SU-DHL-6 (cell line): Measurements from ENCODE around the gene VPS35.

Experiments used
- H2AFZ ChIP-seq: fragments of 200-600 bp; sonication (generic); 2 replicates; pipeline ENCODE4 v1.6.1; 2014; ENCODE audit warnings: low read depth, mild to moderate bottlenecking, moderate library complexity, mixed read lengths, antibody characterized with exemption, low read length; ENCODE audit not compliant: severe bottlenecking
- H3F3A ChIP-seq: fragments of 200-600 bp; shearing (Covaris generic); 2 replicates; pipeline ENCODE4 v1.6.0; 2016; ENCODE audit warnings: antibody characterized with exemption, mild to moderate bottlenecking; ENCODE audit not compliant: insufficient read depth
- H3K27ac ChIP-seq: fragments of 200-600 bp; sonication (generic); 2 replicates; pipeline ENCODE4 v1.5.1; 2016; ENCODE audit warnings: low read depth, mild to moderate bottlenecking, low read length, moderate library complexity, mixed read lengths
- H3K27me3 ChIP-seq: fragments of 200-600 bp; sonication (generic), shearing (Covaris generic); 2 replicates; pipeline ENCODE4 v1.6.0; 2014; ENCODE audit warnings: mild to moderate bottlenecking, low read length
- H3K36me3 ChIP-seq: fragments of 200-600 bp; sonication (generic); 2 replicates; pipeline ENCODE4 v1.6.1; 2014; ENCODE audit warnings: mild to moderate bottlenecking, low read length, mixed read lengths
- H3K4me2 ChIP-seq: fragments of 300-600, 200-600 bp; shearing (Covaris generic), sonication (generic); 2 replicates; pipeline ENCODE4 v1.6.0; 2014; ENCODE audit warnings: low read length, low read depth, mild to moderate bottlenecking; ENCODE audit not compliant: poor library complexity, severe bottlenecking
- H3K4me3 ChIP-seq: fragments of 200-600 bp; sonication (generic); 2 replicates; pipeline ENCODE4 v1.5.1; 2014; ENCODE audit warnings: antibody characterized with exemption, low read length, mild to moderate bottlenecking, mixed read lengths; ENCODE audit not compliant: insufficient read depth, poor library complexity, severe bottlenecking
- H3K79me2 ChIP-seq: fragments of 200-600 bp; sonication (generic); 2 replicates; pipeline ENCODE4 v1.6.1; 2014; ENCODE audit warnings: mild to moderate bottlenecking, low read length, moderate library complexity; ENCODE audit not compliant: insufficient read depth
- H3K9ac ChIP-seq: fragments of 200-600 bp; sonication (generic); 2 replicates; pipeline ENCODE4 v1.7.0; 2014; ENCODE audit warnings: mild to moderate bottlenecking, low read length
- H3K9me2 ChIP-seq: fragments of 200-600 bp; sonication (generic); replicated peaks from 2 replicates; pipeline ENCODE4 v1.6.1; 2014; ENCODE audit warnings: low read length; ENCODE audit not compliant: insufficient read depth
- H3K9me3 ChIP-seq: fragments of 200-600 bp; sonication (generic); 2 replicates; pipeline ENCODE4 v1.6.1; 2014; ENCODE audit warnings: low read length, mixed read lengths; ENCODE audit not compliant: insufficient read depth
- H4K20me1 ChIP-seq: fragments of 200-600 bp; sonication (generic); 2 replicates; pipeline ENCODE4 v1.6.1; 2014; ENCODE audit warnings: low read depth, mild to moderate bottlenecking, antibody characterized with exemption, low read length, moderate library complexity, mixed read lengths
- CTCF ChIP-seq: fragments of 200-600 bp; sonication (generic); IDR thresholded peaks from one replicate; pipeline ENCODE4 v1.5.1; 2017; ENCODE audit warnings: antibody characterized with exemption, mild to moderate bottlenecking, low read length, moderate library complexity; ENCODE audit not compliant: insufficient read depth, poor library complexity, severe bottlenecking
- EZH2phosphoT487 ChIP-seq: fragments of 200-600 bp; sonication (generic), shearing (Covaris generic); conservative IDR thresholded peaks from 2 replicates; pipeline ENCODE4 v1.6.1; 2018; ENCODE audit warnings: mild to moderate bottlenecking, antibody characterized with exemption, low read length, moderate library complexity, mixed read lengths

The VPS35 gene

GRCh38 chr16:46730801-46731690, 42.1 kb upstream of the VPS35 start:
- Histone ChIP-seq H3K27ac (no peak overlapping the region), H3K36me3 (no peaks in the 10 kb centered on the region), H3K9ac (no peak overlapping the region), H3K9me2 (no peaks in the 10 kb centered on the region), H4K20me1 (no peaks in the 10 kb centered on the region), H3K4me2 (no peak overlapping the region), H3K4me3 (no peak overlapping the region), H3F3A (no peaks in the 10 kb centered on the region), H2AFZ (no peak overlapping the region), H3K27me3 (no peaks in the 10 kb centered on the region), H3K9me3 (0 out of 2 replicates have a peak, but pooled peaks cover 2% of the 10 kb centered on the region), H3K79me2 (no peaks in the 10 kb centered on the region)
- TF ChIP-seq CTCF = no peak
- TF ChIP-seq EZH2phosphoT487 = no peak

- Histone ChIP-seq H3K36me3 (no peaks in the 10 kb centered on the region), H4K20me1 (no peaks in the 10 kb centered on the region), H3K9me3 (0 out of 2 replicates have a peak, but pooled peaks cover 4% of the 10 kb centered on the region), H3K27ac (no peak overlapping the region), H3F3A (no peaks in the 10 kb centered on the region), H3K4me2 (no peak overlapping the region), H3K4me3 (no peak overlapping the region), H3K27me3 (no peaks in the 10 kb centered on the region), H3K9ac (no peak overlapping the region), H3K9me2 (no peaks in the 10 kb centered on the region), H3K79me2 (no peaks in the 10 kb centered on the region), H2AFZ (no peak overlapping the region)
- no peak for TF ChIP-seq CTCF
- TF ChIP-seq EZH2phosphoT487 = no peak
These were observed 41.1 kb upstream of the VPS35 start for GRCh38 chr16:46730126-46730525.

GRCh38 chr16:46729326-46729995, 40.5 kb upstream of the VPS35 start:
- Histone ChIP-seq H3K9me2 (no peaks in the 10 kb centered on the region), H3K27ac (no peak overlapping the region), H3K4me3 (no peak overlapping the region), H4K20me1 (no peaks in the 10 kb centered on the region), H3K27me3 (no peaks in the 10 kb centered on the region), H3K9ac (no peak overlapping the region), H3K9me3 (peaks cover 7% of the 10 kb centered on the region; the same call in 1 of the 2 replicates), H3K4me2 (no peak overlapping the region), H2AFZ (no peak overlapping the region), H3K36me3 (no peaks in the 10 kb centered on the region), H3K79me2 (no peaks in the 10 kb centered on the region), H3F3A (no peaks in the 10 kb centered on the region)
- TF ChIP-seq CTCF (no peak), EZH2phosphoT487 (no peak)
